ENCODE measurements around the gene WBP2NL. TPM values are rescaled to one million over a fixed set of nuclear protein-coding genes. Genes with fewer than 3 reads are reported as not detected.

Gene WBP2NL
- polyA plus RNA-seq, 1 donor from 2014 or later: not detected

GRCh38 chr22:42007922-42008321, 9.3 kb downstream of the WBP2NL start:
- H3K79me2 ChIP-seq (replicated peaks; ENCODE audit: insufficient read depth, low read length): no peaks in the 10 kb centered on the region
- H3K9me2 ChIP-seq (ENCODE audit: insufficient read depth, low read length): no peaks in the 10 kb centered on the region
- peaks cover 8% of the 10 kb centered on the region for H3K9me3 ChIP-seq (ENCODE audit: low read length)
- no peak overlapping the region for H3K4me2 ChIP-seq (ENCODE audit: low read length)
- H3K36me3 ChIP-seq (ENCODE audit: insufficient read depth, low read length): no peaks in the 10 kb centered on the region
- H3K9ac ChIP-seq (ENCODE audit: low read length): no peak overlapping the region
- no peak overlapping the region for H3K4me3 ChIP-seq (ENCODE audit: low read length)
- no peak overlapping the region for H2AFZ ChIP-seq (ENCODE audit: low read depth, low read length)
- H3K27me3 ChIP-seq (ENCODE audit: insufficient read depth, low read depth, low read length): no peaks in the 10 kb centered on the region
- no peaks in the 10 kb centered on the region for H4K20me1 ChIP-seq (ENCODE audit: insufficient read depth)
- no peaks in the 10 kb centered on the region for H3F3A ChIP-seq (ENCODE audit: insufficient read depth, low read length, poor library complexity, severe bottlenecking)
- no peak for TF ChIP-seq POLR2AphosphoS5 (IDR thresholded peaks at IDR 0.05)
- TF ChIP-seq EP300 (conservative IDR thresholded peaks at IDR 0.05; ENCODE audit: poor library complexity, severe bottlenecking): no peak
- no peak for TF ChIP-seq RAD21 (conservative IDR thresholded peaks at IDR 0.05)
- no peak for TF ChIP-seq CTCF (IDR thresholded peaks at IDR 0.05; ENCODE audit: poor library complexity, severe bottlenecking)
- no peak for TF ChIP-seq MXI1 (conservative IDR thresholded peaks at IDR 0.05; ENCODE audit: poor library complexity, severe bottlenecking)
- no peak for TF ChIP-seq REST (IDR thresholded peaks at IDR 0.05; ENCODE audit: borderline replicate concordance)
- TF ChIP-seq EZH2 (IDR thresholded peaks at IDR 0.05; ENCODE audit: borderline replicate concordance, insufficient read depth, low read length, poor library complexity, severe bottlenecking): no peak
- TF ChIP-seq SMC3 (conservative IDR thresholded peaks at IDR 0.05; ENCODE audit: poor library complexity): no peak
- TF ChIP-seq TAF1 (IDR thresholded peaks at IDR 0.05; ENCODE audit: low read depth): no peak
- no peak overlapping the region for H3K27ac ChIP-seq (ENCODE audit: low read length)

- H3F3A ChIP-seq (ENCODE audit: insufficient read depth, low read length, poor library complexity, severe bottlenecking): no peaks in the 10 kb centered on the region
- no peaks in the 10 kb centered on the region for H3K36me3 ChIP-seq (ENCODE audit: insufficient read depth, low read length)
- no peak for TF ChIP-seq MXI1 (conservative IDR thresholded peaks at IDR 0.05; ENCODE audit: poor library complexity, severe bottlenecking)
- no peak for TF ChIP-seq EP300 (conservative IDR thresholded peaks at IDR 0.05; ENCODE audit: poor library complexity, severe bottlenecking)
- TF ChIP-seq SMC3 (conservative IDR thresholded peaks at IDR 0.05; ENCODE audit: poor library complexity): no peak
- no peak for TF ChIP-seq EZH2 (IDR thresholded peaks at IDR 0.05; ENCODE audit: borderline replicate concordance, insufficient read depth, low read length, poor library complexity, severe bottlenecking)
- TF ChIP-seq POLR2AphosphoS5 (IDR thresholded peaks at IDR 0.05): no peak
- no peak for TF ChIP-seq CTCF (IDR thresholded peaks at IDR 0.05; ENCODE audit: poor library complexity, severe bottlenecking)
- TF ChIP-seq RAD21 (conservative IDR thresholded peaks at IDR 0.05): no peak
- TF ChIP-seq TAF1 (IDR thresholded peaks at IDR 0.05; ENCODE audit: low read depth): no peak
- no peak for TF ChIP-seq REST (IDR thresholded peaks at IDR 0.05; ENCODE audit: borderline replicate concordance)
- no peak overlapping the region for H3K27ac ChIP-seq (ENCODE audit: low read length)
- no peak overlapping the region for H2AFZ ChIP-seq (ENCODE audit: low read depth, low read length)
- no peaks in the 10 kb centered on the region for H3K27me3 ChIP-seq (ENCODE audit: insufficient read depth, low read depth, low read length)
- peaks cover 8% of the 10 kb centered on the region for H3K9me3 ChIP-seq (ENCODE audit: low read length)
- H3K4me3 ChIP-seq (ENCODE audit: low read length): no peak overlapping the region
- H3K79me2 ChIP-seq (replicated peaks; ENCODE audit: insufficient read depth, low read length): no peaks in the 10 kb centered on the region
- H3K9me2 ChIP-seq (ENCODE audit: insufficient read depth, low read length): no peaks in the 10 kb centered on the region
- no peak overlapping the region for H3K9ac ChIP-seq (ENCODE audit: low read length)
- H4K20me1 ChIP-seq (ENCODE audit: insufficient read depth): no peaks in the 10 kb centered on the region
- no peak overlapping the region for H3K4me2 ChIP-seq (ENCODE audit: low read length)
Measured at GRCh38 chr22:42010778-42011177, 12.2 kb downstream of the WBP2NL start.
